Inferior parietal cortex (tissue), 1 donor: ENCODE measurements around the gene TRIML1.

ENCODE experiments used
- DNase-seq: peaks from one replicate; pipeline ENCODE4 v3.0.0-alpha.2; 2016; ENCODE audit errors: extremely low spot score

The TRIML1 gene

GRCh38 chr4:188139141-188139540 is at the start of gene TRIML1:
Gene TRIML1, plus strand, starts transcription at chr4:188139441. Its CDS starts 118 bp downstream, at chr4:188139559.
- no peak for DNase-seq

- DNase-seq, result no peak
Measured at GRCh38 chr4:188092824-188093223, 46.4 kb upstream of the TRIML1 start.

GRCh38 chr4:188106454-188106853 is 32.8 kb upstream of the TRIML1 start:
- DNase-seq, result no peak

- no peak for DNase-seq
Measured at GRCh38 chr4:188107931-188108843, 31.1 kb upstream of the TRIML1 start.

- no peak for DNase-seq
Measured at GRCh38 chr4:188109157-188109755, 30.0 kb upstream of the TRIML1 start, which contains the start of gene TRIML2. Gene TRIML2, minus strand, starts transcription at chr4:188109603. Its CDS starts 4,235 bp downstream, at chr4:188105368.

- no peak for DNase-seq
Measured at GRCh38 chr4:188110036-188110435, 29.2 kb upstream of the TRIML1 start.

GRCh38 chr4:188110741-188111471 is 28.3 kb upstream of the TRIML1 start:
- no peak for DNase-seq

GRCh38 chr4:188111955-188112354 is 27.3 kb upstream of the TRIML1 start:
- no peak for DNase-seq

GRCh38 chr4:188113156-188113555 is 26.1 kb upstream of the TRIML1 start:
- DNase-seq, result no peak

GRCh38 chr4:188117631-188118324 is 21.5 kb upstream of the TRIML1 start:
- no peak for DNase-seq

- no peak for DNase-seq
Measured at GRCh38 chr4:188121530-188121929, 17.7 kb upstream of the TRIML1 start.

- DNase-seq, result peak; percentile 50
Measured at GRCh38 chr4:188127214-188127874, 11.9 kb upstream of the TRIML1 start.

GRCh38 chr4:188130355-188130754 is 8.9 kb upstream of the TRIML1 start:
- no peak for DNase-seq

GRCh38 chr4:188132232-188132631 is 7.0 kb upstream of the TRIML1 start:
- no peak for DNase-seq

- no peak for DNase-seq
Measured at GRCh38 chr4:188138227-188138626, 1.0 kb upstream of the TRIML1 start.

GRCh38 chr4:188139671-188140070 is 430 bp downstream of the TRIML1 start:
- DNase-seq, result no peak

GRCh38 chr4:188143731-188144130 is 4.5 kb downstream of the TRIML1 start:
- DNase-seq, result no peak

GRCh38 chr4:188145601-188146000 is 6.4 kb downstream of the TRIML1 start:
- DNase-seq, result no peak

GRCh38 chr4:188146618-188147017 is 7.4 kb downstream of the TRIML1 start:
- no peak for DNase-seq

- no peak for DNase-seq
Measured at GRCh38 chr4:188147176-188147575, 7.9 kb downstream of the TRIML1 start.

GRCh38 chr4:188147776-188148175 is 8.5 kb downstream of the TRIML1 start:
- no peak for DNase-seq
